SKM-1 (cell line): ENCODE data around the gene MDM4.

Experiments used
- DNase-seq: peaks from one replicate; lab custom pipeline; 2025; ENCODE audit not compliant: unreplicated experiment; lab: John Stamatoyannopoulos, UW

The MDM4 gene

DNA sequence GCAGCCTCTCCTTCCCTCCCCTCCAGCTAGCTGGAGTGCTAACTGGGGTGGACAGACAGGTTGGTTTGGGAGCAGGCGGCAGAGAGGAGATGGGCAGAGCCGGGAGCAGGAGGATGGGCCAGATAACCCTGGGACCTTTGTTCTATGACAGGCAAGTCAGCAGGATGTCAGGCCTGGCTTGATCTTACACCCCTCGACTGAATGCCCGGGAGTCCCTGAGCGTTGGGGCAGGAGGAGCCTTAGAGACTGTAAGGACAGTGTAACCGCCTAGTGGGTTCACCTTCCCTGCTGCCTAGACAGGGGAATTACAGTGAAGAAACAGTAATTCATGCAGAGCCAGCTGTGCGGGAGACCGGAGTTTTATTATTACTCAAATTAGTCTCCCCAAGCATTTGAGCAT is 60.2 kb downstream of the MDM4 start:
- no peak for DNase-seq

DNA sequence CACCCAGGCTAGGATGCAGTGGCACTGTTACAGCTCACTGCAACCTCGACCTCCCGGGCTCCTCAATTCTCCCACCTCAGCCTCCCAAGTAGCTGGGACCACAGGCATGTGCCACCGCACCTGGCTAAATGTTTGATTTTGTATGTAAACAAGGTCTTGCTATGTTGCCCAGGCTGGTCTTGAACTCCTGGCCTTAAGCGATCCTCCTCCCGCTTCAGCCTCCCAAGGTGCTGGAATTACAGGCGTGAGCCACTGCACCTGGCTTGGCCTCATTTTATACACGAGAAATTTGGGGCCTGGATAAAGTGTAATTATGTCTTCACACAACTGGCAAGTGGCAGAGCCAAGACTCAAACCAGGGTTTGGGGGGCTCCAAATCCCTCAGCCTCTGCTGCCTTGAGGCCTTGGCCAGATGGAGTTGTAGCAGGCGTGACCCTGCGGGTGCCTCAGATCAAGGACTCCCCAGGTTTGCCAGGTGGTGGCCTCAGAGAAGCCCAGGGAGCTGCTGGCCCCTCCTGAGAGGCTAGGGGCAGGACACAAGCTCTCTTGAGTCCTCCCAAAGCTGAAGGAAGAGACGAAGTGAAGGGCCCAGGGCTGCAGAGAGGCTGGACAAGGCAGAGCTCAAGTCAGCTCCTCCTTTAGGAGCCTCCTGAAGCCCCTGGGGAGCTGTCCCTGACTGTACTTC is 61.7 kb downstream of the MDM4 start:
- no peak for DNase-seq

DNA sequence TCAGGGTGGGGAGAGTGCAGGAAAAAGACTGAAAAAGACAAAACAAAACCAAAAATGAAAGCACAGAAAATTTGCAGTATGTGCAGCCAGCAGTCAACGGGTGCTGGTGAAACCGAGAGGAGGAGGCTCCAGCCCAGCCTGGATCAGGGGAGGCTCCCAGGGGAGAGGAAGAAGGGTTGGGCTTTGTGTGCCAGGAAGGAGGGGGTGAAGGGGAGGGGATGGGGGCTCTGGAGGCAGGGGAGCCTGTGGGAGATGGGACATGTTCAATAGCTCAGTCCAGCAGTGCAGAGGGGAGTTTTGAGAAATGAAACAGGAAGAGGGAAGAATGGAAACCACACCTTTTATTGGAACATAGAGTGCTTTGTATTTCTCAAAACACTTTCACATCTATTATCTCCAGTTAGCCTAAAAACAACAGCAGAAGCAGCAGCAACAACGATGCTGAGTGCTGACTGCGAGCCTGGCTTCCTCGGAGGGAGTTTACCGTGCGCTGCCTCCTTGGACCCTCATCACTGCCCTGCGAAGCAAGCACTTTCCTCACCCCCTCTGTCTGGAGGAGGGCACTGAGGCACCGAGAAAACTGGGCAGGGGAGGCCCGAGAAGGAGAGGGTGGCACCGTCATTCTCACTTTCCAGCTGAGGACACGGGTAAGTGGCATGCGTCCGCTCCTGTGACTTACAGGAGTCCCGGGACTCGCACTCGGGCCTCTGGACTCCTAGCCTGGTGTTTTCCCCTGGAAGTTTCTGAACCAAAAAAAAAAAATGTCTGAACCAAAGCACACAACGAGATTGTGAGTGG is 62.9 kb downstream of the MDM4 start:
- no peak for DNase-seq

DNA sequence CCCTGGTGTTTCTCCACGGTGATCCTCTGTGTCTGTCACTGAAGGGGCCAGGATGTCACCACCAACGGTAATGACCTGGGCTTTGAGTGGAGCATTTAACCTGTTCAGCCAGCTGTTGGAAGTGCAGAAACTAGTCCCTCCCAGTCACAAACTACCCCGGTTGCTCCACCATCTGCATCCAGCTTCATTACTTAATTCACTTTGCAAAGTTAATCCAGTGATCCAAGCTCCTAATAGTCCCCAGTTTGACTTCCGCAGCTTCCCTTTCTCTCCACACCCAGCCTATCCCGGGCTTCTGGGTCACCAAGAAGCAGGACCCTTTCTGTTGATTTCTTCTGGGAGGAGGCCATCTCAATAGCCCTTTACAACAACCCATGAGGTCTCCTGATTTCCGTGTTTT is 63.5 kb downstream of the MDM4 start:
- no peak for DNase-seq

DNA sequence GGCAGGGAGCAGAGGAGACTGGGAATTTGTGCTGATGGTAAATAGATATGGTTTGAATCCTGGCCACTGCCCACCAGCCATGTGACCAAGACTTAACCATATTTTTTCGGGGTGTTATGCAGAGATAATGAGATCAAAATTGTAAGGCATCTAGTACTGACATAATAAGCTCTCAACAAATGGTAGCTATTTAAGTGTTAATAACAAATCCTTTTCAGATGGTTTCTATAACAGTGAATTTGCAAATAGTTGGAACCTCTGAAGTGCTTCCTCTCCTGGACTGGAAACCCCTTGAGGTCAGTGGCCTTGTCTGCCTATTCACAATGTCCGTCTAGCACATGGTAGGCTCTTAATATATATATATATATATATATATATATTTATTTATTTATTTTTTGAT is 64.7 kb downstream of the MDM4 start:
- DNase-seq = no peak

DNA sequence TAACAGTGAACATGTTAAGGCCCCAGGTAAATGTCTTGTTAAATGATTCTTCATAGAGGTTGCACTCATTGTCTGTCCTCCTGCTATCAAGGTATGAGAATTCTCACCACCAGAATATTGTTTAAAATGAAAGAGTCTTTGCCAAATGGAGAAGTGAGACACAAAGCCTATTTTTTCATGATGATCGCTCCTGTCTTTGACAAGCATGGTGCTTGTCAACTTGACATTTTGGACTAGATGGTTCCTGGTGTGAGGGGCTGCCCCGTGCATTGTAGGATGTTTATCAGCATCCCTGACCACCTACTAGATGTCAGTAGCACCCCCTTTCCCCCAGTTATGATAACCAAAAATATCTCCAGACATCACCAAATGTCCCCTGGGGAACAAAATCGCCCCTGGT is 65.6 kb downstream of the MDM4 start:
- no peak for DNase-seq

DNA sequence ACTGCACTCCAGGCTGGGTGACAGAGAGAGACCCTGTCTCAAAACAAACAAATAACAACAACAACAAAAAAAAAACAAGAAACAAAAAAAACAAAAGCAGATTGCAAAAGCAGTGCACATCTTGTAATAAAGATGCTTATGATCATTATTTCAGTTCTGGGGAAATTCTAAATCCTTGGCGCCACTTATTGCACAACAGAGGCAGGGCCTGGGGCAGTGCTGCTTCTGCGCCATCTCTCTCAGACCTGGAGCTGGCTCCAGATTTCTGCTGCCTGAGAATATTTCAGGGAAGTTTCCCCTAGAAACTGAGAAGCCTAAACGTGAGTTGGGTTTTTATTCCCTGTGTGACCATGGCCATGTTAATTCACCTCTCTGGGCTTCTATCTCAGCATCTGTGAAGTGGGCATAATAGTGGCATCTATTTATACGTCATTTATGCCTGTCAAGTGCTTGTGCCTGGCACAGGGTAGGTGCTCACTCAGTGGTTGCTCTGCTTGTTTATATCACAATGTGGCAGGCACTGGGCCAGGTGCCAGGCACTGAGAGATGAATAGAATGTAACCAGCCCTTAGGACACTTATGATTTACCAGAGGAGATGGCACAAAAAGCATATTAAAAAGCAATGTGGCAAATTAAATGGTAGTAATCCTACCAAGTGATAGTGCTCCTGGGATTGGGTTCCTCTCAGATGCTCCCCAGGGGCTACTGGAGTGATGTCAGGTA is 67.9 kb downstream of the MDM4 start:
- DNase-seq = no peak

DNA sequence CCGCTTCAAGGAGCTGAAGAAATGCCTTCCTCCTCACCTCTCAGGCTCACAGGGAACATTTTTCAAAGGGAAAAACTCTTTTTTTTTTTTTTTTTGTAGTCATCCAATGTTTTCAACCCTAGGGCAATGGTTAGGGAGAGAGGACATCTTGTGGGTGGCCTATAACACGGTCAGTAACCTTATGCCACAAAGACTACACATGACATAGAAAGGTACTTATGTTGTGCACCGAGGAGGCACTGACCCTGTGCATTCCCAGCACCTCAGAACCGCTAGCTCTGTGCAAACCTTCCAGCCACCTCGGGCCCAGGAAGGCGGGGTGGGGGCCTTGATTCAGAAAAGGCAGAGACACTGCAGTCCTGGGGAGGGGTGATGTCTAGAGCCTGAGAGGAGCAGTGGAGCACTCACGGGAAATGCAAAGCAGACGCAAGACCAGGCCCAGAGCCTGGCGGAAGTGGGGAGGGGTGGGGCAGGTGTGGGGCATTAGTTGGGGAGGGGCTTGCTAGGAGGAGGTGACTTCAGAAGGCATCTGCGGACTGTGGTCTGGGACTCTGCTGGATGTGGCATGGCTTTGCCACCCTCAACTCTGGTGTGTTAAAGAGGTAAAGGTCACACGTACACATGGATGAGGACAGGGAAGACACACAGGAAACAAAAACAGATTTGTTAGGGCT is 68.6 kb downstream of the MDM4 start:
- no peak for DNase-seq

DNA sequence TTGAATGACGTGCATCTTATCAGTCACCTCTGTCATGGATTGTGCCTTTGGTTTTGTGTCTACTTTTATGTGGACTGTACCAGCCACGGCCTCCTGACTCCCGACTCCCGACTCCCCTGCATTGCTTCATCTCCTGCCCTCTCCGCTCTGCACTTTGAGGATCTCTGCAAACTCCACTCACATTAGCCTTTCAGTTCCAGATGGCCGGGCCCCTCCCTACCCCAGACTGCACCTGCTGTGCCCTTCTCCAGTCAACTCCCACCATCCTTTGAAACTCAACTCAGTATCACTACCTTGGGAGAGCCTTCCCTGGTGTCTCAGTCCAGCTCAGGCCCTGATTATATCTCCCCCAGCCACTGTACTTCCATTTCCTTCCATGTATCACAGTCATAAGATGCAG is 71.4 kb downstream of the MDM4 start:
- DNase-seq = no peak

DNA sequence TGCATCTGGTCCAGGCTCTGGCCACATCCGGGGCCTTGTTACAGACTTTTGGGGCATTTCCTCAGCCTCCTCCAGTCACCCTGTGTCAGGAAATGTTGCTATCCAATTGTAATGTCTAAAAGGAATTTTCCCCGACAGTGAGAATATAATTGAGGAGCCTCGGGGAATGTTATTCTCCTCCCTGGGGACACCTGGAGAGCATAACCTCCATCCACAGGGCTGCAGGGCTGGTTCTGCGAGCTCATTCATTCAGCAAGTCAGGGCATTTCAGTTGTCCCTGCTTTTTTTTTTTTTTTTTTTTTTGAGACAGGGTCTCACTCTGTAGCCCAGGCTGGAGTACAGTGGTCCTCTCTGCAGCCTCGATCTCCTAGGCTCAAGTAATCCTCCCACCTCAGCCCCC is 72.6 kb downstream of the MDM4 start:
- DNase-seq = no peak

DNA sequence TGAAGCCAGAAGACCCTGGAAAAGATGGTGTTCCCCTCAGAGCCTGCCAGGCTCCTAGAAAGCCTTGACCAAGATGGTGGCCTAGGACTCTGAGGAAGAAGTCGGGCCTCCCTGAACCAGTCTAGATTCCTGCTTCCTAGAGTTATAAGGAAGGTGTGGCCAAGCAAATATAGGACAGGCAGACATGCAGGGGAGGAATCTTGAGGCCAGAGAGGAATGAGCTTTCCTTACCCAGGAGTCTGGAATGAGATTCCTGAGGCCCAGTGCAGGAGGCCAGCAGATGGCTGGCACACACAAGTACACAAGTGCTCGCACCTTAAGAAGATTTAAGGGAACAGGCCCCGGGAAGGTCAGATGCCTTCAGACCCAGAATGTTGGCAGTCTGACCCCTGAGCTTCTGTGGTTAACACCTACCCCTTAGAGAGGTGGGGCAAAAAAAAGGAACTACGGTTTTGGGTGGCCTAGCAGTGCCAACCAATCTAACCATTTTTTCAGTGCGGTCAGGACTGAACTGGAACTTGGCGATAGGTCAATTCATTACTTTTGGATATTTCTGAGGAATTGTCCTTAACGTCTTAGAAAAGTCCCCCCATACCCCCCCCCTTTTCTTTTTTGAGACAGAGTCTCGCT is 73.3 kb downstream of the MDM4 start:
- DNase-seq = no peak

DNA sequence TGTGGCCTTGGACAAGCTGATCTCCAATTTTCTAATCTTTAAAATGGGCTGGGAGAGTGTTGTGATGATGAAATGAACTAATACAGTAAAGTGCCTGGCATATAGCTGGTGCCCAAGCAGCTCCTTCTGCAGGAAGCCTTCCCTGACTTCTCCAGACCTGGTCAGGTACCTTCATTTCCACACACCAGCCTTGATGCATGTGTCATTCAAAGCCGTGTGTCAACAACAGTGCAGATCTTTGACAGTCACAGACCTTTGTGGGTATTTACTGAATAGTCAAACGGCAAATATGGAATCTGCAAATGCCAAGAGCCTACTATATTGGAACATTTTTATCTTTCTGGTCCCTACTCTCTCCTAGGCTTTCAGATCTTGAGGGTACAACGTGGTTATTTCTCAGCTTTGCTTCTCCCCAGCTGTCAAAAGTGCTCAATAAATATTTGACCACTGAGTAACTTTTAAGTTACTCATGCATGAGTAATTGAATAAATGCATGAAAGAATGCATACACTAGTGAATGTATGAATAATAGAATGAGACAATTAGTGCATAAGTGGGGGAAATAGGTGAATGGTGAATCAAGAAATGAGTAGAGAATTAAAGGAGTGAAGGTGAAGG is 75.4 kb downstream of the MDM4 start:
- no peak for DNase-seq

DNA sequence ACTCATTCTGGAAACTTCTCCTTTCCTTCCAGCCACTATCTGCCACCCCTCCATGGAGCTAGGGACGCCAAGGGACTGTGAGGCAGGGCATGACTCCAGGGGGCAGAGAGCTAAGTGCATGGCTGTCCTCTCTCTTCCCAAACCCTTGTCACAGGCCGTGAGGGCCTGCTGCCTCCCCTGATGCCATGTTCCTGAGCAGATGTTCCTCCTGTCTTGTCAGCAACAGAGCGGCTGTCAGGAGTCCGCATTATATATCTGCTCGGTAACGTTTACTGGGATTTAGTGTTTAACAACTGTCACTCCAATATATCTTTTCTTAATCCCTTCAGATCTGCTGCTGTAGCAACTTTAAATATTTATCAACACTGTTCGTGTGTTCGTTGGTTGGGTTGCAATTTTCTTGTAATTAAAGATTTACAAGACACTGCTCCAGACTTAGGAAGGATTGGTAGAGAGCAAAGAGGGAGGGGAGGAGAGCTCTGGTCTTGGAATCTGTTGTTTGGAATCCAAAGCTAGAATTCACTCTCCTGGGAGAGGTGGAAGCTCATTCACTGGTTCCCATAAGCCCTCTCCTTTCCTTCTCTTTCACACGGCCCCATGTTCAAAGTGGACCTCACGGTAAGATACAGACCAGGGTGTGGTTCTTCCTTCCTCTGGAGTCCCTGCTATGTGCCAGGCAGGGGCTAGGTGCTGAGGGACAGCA is 76.2 kb downstream of the MDM4 start:
- no peak for DNase-seq

DNA sequence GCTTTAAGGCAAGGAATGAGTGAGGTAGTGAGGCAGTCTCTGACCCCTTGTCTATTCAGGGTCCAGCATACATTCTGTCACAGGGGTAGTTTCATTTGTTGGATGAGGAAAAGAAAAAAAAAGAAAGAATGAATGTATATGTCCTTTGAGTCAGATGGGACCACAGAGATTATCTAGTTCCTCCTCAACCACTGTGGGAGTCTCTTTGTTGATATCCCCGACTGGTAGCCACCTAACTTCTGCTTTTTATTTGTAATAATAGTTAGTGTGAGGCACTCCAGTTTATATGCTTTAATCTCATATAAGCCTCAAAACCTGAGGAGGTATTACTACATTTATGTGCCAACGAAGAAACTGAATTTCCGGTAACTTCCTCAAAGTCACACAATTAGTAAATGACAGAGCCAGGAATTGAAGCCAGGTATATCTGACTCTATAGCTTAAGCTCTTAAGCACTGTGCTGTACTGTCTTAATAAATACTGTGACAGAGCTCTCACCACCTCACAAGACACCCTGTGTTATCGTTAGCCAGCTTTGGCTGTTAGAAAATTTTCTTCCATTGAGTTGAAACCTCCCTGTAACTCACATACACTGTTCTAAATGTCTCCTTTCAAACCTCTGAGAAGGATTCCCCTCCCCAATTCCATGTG is 82.2 kb downstream of the MDM4 start:
- peak; percentile 38 for DNase-seq

DNA sequence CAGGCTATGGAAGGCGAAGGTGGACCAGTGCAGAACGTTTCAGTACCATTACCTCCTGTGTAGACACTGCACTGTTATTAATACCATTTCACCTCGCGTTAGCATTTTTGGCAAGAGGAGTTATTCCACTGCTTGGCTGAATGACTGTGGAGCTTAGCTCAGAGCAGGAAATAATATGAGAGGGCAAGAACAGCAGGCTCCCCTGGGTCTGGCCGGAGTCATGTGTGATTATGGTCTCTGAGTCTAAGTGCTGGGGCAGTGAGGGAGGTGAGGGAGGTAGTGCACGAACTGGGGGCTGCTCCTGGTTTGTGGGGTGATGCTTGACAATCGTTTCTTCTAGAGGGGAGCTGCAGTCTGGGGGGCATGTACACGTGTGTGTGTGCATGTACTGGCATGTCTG is 82.9 kb downstream of the MDM4 start:
- DNase-seq = no peak

DNA sequence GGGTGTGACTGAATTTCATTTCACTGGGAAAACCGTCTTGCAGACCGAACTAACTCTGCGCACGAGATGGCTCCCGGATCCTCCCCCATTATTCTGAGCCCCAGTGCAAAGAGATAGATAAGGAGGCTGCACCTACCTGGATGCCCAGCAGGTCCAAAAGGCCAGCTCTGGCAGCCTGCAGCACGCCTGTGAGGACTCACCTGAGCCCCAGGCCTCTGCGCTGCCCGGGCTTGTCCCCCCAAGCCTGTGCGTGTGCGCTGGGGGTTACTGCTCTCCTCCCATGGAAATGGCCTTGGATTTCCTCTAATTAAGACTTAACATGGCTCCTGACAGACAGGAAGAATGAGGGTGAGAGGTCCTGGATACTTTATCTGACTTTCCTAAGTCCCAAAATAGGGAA is 83.4 kb downstream of the MDM4 start:
- DNase-seq = no peak

DNA sequence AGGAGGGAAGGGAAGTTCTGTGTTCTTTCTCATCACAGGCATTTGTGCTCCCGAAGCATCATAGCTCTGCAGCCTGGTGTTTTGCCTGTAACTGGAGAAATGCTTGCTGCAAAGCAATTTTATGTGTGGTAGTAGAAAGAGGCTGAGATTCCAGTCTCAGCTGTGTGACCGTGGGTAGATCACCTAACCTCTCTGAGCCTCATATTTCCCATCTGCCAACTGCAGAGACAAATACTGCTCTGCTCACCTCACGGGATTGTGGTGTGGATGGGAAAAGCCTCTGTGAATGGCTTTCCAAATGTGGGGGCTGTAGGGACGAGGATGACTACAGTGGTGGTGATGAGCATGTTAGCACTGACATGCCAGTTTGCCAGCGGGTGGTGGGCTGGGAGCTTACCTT is 84.0 kb downstream of the MDM4 start:
- DNase-seq = no peak

DNA sequence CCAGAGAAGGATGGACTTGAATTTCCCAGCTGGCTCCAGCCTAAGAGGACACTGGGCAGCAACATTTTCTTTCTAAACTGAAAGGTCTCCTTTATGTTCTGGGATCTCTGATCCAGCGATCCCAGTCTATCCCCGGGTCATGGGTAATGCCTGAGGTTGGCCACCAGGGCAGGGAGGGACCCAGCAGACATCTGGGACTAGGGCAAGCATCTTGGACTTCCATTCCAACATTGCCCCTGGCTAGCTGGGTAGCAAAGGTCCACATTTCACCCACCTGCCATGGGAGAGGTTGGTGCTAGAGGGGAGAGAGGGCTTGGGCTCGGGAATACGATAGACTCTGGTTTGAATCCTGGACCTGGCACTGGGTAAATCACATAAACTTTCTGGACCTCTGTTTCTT is 84.8 kb downstream of the MDM4 start:
- DNase-seq = no peak

DNA sequence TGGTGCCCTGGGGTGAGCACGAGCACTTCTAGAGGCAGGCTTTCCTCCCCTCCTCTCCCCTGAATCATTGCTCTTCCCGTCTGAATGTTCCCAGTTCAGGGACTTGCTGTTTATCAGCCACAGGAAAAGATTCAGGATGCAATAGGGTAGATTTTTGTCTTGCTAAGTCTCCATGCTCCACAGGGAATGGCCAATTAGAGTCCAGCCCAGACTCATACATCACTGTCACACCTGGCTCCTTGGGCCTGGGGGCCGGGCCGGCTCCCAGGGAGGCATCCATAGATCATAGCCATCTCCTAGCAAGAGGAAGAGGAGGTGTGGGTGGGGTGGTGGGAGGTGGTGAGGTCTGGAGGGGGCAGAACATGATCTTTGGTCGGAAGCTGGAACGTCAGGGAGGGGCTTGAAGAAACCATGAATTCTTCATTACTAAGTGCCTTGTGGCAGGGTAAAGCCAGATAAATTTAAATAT is 85.9 kb downstream of the MDM4 start:
- DNase-seq = no peak
